GM19035 (cell line): ENCODE results near the gene SARS1.
"Not testable (repeated sequence)": the region's sequence is repeated elsewhere in the genome, so short reads cannot be mapped to it uniquely, and the experiment has no call there.

ENCODE experiments used
- ATAC-seq: cut with Tn5 transposase; IDR thresholded peaks from one replicate; pipeline ENCODE4 v1.9.1; 2021; ENCODE audit not compliant: unreplicated experiment

Gene SARS1

GRCh38 chr1:109191891-109192290 is 21.8 kb upstream of the SARS1 start:
- ATAC-seq: no peak

DNA sequence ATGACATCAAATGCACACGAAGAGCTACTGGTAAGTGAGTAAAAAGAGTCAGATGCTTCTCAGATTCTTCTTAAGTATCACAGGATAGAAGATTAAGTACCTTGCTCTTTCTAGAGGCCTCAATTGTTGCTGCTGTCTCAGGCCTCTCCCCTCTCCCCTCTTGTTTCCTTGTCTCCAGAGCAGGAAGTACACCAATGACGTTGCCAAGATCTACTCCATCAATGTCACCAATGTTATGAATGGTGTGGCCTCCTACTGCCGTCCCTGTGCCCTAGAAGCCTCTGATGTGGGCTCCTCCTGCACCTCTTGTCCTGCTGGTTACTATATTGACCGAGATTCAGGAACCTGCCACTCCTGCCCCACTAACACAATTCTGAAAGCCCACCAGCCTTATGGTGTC is 21.3 kb upstream of the SARS1 start:
- no peak for ATAC-seq

- ATAC-seq: no peak
Measured at GRCh38 chr1:109193653-109194590, 19.8 kb upstream of the SARS1 start.

DNA sequence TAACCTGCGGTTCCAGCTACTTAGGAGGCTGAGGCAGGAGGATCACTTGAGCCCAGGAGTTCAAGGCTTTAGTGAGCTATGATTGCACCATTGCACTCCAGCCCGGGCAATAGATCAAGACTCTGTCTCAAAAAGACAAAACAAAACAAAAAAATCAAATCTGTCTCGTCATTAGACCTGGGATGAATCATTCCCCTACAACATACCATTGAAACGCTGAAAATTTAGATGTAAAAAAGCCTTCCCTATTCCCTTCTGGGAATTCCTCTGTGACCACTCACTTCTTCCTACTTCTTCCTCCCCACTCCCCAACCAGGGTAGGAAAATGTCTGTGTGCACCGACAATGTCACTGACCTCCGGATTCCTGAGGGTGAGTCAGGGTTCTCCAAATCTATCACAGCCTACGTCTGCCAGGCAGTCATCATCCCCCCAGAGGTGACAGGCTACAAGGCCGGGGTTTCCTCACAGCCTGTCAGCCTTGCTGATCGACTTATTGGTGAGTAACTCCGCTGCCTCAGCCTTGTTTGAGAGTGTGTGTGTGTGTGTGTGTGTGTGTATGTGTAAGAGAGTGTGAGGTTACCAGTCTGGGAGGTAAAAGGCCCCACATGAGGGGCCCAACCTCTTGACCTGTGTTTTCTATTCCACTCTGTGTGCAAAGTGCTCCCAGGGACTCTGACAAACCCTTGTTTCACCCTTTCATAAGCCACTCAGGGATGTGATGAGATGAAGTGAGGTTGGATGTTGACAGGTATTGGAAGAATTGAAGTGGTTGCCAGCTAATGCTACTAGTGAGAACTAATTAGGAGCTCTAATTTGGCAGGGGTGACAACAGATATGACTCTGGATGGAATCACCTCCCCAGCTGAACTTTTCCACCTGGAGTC is 16.3 kb upstream of the SARS1 start:
- no peak for ATAC-seq

- ATAC-seq: no peak
Measured at GRCh38 chr1:109198043-109198695, 15.5 kb upstream of the SARS1 start.

- ATAC-seq: no peak
Measured at GRCh38 chr1:109198745-109199144, 15.0 kb upstream of the SARS1 start.

DNA sequence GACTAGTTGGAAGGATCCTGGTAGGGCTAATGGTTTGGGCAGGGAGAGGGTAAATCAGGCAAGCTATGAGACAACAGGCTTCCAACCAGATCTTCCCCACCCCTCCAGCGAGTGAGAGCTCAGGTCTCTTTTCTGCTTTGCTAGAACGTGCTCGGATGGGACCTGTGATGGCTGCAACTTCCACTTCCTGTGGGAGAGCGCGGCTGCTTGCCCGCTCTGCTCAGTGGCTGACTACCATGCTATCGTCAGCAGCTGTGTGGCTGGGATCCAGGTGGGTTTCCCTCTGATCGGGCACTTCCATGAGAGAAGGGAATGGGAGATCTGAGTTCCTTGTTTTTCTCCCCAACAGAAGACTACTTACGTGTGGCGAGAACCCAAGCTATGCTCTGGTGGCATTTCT is 14.0 kb upstream of the SARS1 start:
- ATAC-seq: no peak

GRCh38 chr1:109201123-109201703 is 12.5 kb upstream of the SARS1 start:
- ATAC-seq: no peak

DNA sequence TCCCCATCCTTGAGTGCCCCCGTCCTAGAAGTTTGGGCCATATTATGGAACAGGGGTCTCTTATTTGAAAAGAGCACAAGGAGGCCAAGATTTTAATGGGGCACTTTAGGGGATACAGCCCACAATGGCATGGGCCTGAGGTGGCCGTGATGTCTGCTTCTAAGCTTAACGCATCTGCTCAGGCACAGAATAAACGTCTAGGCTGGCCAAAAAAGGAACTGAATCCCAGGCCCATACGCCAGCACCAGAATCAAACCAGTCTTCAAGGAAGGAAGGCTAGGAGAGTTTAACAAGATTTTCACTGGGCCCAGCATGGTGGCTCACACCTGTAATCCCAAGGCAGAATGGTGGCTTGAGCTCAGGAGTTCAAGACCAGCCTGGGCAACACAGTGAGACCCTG is 9.2 kb upstream of the SARS1 start:
- ATAC-seq: no peak

DNA sequence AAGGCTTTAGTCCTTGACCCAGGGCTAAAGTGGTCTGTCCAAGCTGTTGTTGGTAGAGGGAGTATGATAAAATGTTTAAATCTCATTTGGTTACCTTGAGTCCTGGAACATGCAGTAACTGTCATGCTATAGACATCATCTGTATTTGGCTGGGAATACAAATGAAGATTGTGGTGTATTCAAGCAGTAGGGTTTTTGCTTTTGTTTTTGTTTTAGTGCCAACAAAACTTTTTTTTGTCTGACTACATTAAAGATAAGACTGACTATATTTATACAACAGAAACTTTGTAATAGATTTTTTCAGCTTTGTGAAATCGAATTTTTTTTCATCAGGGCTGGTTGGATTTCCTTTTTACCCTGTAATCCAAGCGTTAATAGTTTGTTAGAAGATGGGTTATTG is 7.4 kb upstream of the SARS1 start:
- ATAC-seq: no peak

GRCh38 chr1:109207467-109208103 is 6.1 kb upstream of the SARS1 start:
- ATAC-seq: no peak

GRCh38 chr1:109208394-109208793 is 5.3 kb upstream of the SARS1 start:
- no peak for ATAC-seq

DNA sequence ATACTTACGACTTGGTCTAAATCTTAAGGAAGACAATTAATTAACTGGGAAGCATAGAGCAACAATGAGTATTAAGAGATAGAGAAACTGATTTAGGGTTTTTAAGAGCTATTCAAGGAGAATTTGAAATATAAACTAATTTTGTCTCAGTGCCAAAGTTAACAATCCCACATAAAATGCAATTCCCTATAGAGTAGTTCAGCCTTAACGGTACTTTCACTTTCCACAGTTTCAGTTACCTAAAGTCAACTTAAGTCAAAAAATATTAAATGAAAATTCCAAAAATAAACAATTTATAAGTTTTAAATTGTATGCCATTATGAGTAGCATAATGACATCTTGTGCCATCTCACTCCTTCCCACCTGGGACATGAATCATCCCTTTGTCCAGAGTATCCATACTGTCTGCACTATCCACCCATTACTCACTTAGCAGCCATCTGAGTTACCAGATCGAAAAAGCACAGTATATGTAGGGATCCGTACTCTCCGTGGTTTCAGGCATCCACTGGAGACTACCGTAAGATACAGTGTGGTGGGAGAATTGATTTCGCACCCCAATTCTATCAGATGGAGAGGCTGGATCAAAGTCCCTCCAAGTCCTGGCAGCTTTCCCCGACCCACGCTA is 4.8 kb upstream of the SARS1 start:
- ATAC-seq: no peak

DNA sequence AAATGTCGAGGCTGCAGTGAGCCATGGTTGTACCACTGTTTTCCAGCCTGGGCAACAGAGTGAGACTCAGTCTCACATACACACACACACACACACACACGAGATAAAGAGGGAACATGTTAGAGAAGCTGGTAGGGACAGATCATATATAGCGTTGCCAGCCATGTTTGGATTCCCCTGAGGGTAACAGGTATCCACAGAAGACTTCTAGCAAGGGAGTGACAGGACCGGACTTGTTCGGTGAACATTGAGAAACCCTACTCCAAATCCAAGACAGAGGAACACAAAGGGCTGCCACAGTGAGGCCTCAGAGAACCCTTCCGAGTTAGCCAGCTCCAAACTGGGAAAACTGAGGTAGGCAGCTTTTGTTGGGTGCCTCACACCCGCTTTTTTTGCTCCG is 3.7 kb upstream of the SARS1 start:
- ATAC-seq: no peak

GRCh38 chr1:109213345-109213823 is 334 bp upstream of the SARS1 start:
- peak; percentile 20 for ATAC-seq

DNA sequence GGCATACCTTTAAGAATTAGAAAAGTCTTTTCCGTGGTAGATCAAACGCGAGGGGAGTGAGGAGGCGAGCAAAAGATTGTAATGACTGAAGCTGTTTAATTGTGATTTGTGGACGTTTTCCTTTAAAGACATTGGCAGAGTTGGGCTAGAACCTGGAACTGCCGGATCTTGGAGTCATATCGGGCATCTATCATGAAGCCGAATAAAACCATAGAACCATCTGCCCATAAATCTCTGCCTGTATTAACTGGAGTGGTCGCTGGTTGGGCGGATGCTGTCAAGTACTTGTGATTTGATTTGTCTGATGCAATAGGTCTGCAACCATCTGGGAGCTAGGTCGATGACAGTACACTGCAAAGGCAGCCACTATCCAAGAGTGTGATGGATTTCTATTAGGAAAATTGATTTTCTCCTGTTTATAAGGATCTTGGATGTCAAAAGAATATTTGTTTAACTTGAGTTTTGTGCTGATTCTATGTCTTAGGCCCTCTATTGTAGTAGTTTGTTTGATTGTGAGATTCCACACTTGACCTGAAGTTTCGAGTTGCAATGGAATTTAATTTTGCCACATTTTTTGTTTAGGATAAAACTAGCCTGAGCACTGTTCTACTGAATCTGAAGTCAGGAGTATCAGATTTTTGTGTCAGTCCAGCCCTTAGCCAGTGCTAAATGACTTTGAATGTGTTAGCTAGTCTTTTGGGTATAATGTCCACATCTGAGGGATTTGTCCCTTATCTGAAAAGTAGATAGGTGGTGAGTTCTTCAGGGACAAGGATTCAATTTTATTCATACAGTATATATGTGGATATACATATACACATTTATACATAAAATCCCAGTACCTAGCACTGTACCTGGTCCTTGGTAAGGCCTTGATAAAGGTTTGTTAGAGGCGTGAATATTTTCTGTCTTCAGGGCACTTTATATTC is 1.2 kb downstream of the SARS1 start:
- ATAC-seq: no peak

- no peak for ATAC-seq
Measured at GRCh38 chr1:109216662-109217061, 2.9 kb downstream of the SARS1 start.

- ATAC-seq: no peak
Measured at GRCh38 chr1:109218516-109218915, 4.8 kb downstream of the SARS1 start.

GRCh38 chr1:109221201-109221600 is 7.5 kb downstream of the SARS1 start:
- ATAC-seq: not testable (repeated sequence)
